NCI-H748 treated with DMSO at 0.1 percent for 48 hours (cell line): ENCODE data around the gene PTPRM.
A peak's percentile ranks its signal among the peaks of the same experiment; 100 is the strongest.

Source experiments
- DNase-seq: peaks from one replicate; lab custom pipeline; 2025; lab: John Stamatoyannopoulos, UW

The PTPRM gene

DNA sequence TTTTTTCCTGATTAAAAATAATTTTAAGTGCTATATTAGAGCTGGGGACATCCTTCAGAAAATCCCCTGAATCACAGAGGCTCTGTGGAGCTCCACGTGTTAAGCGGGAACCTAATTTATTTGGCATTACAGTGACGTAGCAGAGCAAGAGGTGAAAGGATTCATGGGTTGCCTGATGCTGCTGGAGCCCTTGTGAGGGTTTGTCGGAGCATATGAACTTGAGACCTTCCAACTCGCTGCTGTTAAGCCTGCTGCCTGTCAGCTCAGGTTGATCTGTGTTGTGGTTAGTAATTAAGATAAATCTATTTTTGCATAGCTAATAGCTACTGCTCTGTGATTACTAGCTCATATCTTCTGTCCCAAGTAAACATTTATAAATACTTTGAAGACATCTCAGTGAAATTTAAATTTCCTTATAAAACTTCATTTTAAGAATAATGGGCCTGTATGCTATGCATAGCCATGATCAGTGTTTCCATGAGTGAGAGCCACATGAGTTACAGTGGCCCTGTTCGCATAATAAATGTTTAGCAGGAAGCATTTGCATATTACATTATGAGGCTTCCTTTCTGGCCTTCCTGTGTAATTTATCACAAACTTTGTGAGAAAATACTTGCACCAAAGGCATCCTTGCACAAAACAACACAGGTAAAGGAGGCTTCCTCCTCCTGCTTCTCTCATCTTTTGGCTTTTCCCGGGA lies 438.9 kb downstream of the PTPRM start:
- DNase-seq: no peak

DNA sequence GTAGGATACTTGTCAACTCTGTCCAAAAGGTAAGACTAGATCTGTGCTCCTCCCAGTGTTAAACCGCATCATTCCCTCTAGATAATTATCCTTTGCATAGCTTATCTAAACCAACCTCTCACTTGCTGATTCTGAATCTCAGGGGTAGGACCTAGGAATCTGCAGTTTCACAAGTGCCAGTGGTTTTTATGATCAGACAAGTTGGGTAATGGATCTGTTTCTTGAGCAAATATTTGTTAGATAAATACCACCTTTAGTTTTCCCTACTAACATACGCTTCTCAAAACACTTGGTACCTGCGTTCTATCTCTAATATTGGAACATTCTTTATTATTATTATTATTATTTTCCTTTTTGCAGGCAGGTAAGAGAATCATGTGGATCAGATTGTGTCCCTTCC lies 439.9 kb downstream of the PTPRM start:
- no peak for DNase-seq

DNA sequence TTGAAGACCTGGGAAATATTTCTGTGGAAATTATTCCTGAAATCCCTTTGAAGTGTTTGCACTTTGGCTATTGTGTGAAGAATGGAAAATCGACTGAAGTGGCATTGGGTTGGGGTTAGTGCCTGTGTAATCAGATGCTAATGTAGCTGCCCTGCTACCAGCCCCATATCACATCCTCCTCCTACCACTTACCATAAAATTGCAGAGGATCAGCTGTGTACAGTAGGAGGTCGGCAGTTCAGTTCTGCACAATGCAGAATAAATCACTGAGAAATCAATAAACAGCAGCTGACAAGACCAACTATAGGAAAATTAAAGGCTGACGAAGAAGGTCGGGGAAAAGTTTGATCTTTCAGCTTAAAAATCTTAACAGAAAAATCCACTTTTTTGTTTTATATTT lies 440.9 kb downstream of the PTPRM start:
- DNase-seq: peak; percentile 78

DNA sequence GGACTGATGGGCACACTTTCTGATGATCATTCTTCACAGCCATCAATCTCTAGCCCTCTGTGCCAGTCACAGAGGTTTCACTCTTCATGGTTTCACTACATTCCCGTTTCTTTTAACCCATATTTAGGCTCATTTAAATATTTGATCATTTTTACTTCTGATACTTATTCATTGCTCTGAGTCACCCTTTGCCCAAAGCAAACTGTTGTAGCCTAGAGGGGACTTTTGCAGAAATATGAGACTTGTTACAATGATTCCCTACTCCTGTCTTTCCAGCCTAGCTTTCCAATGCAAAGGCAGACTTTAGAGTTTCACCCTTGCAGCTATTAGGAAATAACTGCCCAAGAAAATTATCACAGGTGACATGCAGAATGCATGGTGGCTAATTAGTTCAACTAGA lies 444.2 kb downstream of the PTPRM start:
- DNase-seq: no peak

DNA sequence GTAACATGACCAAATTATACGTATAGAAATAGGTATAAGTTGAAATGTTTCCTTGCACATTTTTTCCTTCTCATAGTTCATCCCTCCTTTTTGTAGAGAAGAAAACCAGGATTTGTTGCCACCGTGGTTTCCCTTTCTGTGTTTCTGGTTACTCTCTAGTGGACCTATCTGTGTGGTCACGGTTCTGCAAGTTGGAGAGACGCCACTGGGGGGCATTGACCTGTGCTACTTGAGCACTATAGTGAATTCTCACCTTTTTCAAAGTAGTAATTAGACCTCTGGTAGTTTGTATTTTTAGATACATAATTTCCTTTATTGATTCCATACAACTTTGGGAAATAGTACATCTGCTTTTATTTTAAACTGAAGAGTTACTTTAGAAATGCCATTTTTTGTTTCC lies 444.8 kb downstream of the PTPRM start:
- no peak for DNase-seq

DNA sequence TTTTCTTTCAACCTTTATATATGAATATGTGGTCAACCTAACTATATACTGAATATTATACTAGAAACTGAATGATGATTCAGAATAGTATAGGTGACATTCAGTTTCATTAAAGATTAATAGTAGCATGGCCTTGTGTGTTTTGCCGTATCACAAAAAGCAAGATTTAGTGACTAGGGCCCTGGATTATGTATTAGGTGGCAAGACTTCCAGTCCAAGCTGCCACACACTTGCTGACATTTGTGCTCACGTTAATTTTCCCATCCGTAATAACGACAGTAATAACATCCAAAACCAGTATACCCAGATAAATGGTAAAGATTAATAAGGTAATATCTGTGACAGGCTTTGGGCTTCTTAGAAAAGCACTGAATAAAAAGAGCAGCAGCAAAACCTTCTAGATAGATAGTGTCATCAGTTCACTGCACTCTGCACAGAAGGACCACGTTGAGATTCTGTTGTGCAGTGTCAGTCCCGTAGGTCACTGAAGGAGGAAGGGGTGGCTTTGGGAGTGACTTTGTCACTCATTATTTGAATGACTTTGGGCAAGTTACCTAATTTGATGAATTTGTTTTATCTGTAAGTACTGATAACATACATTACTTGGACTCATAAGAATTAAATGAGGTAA lies 451.7 kb downstream of the PTPRM start:
- DNase-seq: no peak

DNA sequence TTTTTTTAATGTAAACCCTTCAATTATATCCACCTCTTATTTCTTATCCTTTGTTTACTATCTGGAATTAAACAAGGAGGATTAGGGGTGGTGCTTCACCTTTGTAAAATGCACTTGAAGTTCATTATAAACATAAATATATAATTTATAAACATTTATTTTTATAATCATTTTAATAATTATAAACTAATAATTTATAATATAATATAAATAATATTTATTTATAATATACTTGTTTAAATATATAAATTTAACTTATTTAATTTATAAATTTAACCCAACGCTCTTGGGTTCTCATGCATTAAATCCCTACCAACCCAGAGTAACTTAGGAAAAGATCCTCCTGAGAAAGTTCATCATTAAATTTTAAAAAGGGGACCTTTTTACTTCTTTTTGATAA lies 452.5 kb downstream of the PTPRM start:
- no peak for DNase-seq

DNA sequence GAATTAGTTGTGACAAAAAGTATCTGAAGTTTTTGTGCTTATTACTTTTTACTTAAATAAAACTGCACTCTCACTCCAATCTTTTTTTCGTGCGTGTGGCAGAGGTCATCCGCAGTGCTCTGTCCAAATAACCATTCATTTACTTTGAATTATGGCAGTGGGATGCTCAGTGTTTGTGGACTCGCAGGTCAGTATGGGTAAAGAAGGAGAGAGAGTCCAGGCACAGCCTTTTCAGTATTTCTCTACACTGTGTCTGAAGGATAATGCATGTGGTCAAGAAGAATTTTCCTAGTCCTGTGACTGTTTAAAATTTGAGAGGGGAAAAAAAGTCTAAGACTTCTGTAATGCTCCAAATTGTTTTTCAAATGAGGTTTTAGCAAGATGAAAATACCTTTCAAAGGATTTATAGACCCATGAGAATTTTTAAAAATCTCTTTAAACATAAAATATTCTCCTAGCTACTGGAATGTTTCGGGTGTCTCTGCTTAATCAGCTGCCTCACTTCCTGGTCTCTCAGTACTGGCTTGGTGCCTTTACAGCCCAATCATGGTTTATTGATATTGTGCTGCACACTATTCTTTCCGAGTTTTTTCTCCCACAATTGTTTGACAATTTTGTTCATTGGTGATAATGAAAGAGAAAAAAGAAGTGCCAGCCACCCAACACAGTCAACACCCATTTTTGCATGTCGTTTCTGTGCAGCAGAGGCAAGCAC lies 453.2 kb downstream of the PTPRM start:
- DNase-seq: no peak

DNA sequence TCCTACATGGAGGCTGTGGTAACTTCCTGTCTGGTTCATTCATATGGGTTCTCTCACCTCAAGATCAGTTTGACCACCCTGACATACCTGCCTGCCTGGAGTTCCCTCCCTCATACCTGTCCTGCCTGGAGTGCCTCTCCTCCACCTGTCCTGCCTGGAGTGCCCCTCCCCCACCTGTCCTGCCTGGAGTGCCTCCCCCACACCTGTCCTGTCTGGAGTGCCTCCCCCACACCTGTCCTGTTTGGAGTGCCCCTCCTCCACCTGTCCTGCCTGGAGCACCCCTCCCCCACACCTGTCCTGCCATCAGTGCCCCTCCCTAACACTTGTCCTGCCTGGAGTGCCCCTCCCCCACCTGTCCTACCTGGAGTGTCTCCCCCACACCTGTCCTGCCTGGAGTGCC lies 461.9 kb downstream of the PTPRM start:
- DNase-seq: no peak

DNA sequence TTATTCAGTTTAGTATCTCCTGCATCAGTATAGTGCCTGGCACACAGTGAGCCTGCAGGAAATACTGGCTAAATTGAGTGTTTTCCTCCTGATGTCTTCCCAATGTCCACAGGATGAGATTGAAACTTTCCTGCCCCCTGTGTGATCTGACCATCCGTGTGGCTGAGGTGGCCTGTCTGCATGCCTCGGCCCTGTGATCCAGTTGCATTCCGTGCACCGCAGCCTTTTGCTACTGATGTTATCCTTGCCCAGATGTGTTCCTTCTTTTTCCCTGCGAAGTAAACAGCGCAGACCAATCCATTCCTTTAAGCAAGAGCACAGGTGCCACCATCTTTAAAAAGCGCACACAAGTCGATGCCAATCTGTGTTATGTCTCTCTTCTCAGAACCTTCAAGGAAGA lies 462.6 kb downstream of the PTPRM start:
- no peak for DNase-seq

DNA sequence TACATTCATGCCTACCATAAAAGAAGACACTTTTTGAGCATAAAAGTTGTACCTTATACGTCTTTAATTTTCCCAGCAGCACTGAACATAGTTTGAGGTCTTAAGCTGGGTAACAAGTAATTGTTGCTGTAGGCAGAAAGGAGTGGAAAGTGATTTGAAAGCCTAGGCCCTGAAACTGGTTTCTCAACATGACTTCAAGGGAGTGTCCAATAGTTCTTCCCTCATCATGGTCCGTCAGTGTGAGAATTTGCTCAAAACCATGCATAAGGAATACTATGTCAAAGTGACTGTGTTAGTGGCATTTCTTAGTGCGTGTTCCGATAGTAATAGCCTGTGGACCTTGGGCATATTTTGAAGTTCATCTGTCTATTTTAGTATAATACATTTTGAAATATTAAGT lies 463.1 kb downstream of the PTPRM start:
- DNase-seq: no peak

DNA sequence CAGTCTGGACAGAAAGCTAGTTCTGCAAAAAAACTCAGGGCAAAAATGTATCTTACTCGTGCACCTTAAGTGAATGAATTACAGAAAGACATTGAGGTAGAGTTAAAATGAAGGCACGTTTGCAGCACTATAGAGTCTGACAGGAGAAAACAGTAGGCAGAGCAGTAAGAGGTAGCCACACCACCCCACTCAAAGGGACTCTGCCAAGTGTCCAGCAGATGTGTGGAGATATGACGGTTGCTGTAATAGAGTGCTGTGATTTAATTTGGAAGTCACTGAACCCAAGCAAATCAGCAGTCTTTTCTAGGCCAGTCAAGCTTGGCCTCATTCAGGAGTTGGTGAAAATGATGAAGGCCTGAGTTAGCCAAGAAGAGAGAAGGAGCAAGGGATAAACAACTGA lies 464.4 kb downstream of the PTPRM start:
- no peak for DNase-seq

DNA sequence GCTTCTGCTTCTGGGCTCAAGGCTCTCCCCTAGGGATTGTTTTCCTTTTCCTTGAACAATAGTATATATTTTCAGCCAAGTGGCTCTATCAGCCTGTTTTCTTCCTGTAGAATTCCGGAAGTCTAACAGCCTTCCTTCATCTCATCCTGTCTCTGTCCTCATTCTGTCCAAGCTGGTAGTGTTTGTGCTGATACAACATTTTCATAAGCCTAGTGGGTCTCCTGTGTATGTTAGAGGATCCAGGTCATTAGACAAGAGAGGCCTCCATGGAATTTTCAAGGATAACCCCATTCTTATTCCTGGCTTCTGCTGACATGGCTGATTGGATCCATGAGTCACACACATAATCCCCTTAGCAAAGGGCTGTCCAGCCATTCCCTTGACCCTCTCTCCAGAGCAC lies 467.6 kb downstream of the PTPRM start:
- no peak for DNase-seq

DNA sequence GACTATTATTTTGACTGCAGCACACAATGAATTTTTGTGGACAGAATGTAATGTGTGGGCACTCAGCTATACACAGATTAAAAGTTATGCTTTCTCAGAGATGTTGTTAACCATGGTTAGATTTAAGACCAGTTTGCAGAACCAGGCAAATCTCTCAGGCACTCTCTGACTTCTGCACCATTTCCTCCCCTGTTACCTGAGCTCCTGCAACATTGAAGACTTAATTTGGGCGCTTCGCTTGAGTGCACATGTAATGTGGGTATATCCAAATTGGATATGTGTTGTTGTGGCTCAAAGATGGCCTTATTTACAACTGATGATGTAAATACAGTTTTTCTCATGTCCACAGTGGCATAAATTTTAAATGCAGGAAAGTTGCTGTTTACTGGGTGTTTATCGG lies 469.4 kb downstream of the PTPRM start:
- no peak for DNase-seq

DNA sequence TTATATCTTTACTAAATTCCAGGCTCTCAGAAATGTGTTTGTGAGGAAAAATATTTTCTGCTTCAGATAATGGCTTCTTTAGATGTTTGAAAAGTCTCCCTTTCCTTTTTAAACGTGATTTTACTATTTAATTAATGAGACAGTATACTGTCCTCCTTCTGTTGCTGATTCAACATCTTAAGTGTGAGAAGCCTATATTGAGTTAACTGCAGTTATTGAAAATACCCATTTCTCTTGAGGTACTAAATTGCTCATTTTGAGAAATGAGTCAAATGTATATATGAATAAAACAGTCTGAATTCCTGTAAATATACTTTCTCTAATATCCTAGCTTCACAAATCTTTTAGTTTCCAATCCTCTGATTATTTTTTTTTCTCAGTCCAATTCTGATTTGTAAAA lies 470.2 kb downstream of the PTPRM start:
- DNase-seq: no peak

DNA sequence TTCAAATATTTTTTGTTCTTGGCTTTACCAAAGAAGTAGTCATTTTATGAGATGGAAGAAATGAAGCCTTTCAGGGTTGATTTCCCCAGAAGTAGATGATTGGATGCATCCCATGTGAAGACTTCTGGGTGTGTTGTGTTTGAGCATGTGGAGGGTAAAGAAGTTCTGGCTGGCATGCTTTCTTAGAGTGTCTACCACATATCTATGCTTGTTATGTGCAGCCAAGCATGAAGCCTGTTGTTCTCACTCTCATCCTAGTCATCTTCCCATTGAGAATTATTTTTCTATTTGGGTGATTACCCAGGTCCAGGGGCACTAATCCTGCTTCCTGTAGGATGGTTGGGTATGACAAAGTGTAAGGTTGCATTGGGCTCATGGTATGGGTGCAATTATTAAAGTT lies 472.9 kb downstream of the PTPRM start:
- no peak for DNase-seq

DNA sequence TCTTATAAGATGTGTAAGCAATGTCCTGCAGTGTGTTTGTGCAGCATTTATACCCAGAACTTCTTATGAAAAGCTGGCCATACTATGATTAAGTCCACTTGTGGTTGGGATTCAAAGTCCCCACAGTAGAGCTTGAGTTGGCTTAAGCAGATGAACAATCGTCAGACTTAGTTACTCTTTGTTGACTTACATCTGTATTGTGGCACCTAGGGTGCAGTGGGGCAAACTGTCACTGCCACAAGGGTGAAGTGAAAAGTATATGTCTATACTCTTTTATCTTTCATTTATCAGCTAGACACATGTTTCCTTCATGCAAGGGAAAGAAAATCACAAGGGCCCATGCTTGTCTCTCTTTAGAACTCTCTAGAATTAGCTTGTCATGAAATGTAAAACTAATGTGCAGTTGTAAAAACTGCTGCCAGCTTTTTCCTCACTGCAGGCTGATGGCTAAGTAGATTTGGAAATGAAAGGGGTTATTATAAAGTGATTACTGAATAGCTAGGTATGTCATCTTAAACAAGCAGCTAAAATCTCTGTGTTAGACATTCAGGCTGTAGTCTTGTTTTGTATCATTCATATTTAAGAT lies 474.5 kb downstream of the PTPRM start:
- no peak for DNase-seq

DNA sequence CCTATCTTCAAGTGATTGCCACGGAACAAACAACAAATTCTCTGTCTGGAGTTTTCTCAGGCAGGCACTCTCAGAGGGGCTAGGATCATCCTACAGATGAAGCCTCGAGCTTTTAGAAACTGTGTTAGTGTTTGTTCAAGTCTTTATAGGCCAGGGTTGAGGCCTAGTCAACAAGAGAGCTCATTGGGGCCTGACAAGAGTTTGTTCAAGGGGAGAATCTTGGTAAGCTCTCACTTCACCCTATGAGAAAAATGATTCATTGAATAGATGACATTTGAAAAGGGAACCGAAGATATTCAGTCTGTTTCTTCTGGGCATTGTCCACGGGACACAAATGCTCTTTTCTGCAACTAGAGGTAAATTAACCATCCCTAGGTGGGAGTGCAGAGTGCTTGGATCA lies 476.9 kb downstream of the PTPRM start:
- no peak for DNase-seq

DNA sequence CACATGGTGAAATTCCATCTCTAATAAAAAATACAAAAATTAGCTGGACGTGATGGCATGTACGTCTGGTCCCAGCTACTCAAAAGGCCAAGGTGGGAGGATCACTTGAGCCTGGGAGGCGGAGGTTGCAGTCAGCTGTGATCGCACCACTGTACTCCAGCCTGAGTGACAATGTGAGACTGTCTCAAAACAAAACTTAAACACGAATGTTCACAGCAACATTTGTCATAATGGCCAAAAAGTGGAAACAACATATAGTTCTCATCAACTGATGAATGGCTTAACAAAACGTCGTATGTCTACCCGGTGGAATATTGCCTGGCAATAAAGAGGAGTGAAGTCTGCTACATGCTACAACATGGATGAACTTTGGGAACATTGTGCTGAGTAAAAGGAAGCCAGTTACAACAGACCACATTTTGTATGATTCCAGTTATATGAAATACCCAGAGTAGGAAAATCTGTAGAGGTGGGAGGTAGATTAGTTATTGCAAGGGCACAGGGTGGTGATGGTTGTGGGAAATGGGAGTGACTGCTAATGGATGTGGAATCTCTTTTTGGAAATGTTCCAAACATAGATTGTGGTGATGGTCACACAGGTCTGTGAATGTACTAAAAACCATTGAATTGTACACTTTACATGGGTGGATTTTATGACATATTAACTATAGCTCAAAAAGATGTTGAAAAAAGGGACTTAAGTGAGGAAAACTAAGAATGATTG lies 478.2 kb downstream of the PTPRM start:
- no peak for DNase-seq

DNA sequence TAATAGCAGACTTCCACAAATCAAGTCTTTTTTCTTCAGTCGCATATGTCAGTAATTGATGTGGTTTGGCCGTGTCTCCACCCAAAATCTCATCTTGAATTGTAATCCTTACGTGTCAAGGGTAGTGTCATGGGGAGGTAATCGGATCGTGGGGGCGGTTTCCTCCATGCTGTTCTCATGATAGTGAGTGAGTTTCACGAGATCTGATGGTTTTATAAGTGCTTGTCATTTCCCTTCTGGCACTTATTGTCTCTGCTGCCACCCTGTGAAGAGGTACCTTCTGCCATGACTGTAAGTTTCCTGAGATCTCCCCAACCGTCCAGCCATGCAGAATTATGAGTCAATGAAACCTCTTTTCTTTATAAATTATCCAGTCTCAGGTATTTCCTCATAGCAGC lies 478.8 kb downstream of the PTPRM start:
- DNase-seq: no peak

DNA sequence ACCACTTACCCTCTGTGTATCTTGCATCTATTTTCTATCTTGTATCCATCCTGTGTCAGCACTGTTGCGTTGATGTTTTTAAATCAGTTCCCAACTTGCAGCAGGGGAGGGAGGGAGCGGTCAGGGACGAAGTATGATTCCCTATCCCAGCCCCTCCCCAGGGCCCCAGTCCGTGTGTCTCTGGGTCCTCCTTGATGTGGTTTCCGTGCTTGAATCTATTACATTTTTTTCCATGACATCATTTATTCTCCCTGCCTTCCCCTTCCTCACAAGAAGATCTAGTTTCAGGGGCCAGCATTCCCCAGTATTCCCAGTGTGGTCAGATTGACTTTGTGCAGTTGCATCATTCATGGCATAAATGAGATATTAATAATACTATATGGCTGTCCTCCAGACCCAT lies 479.3 kb downstream of the PTPRM start:
- no peak for DNase-seq

DNA sequence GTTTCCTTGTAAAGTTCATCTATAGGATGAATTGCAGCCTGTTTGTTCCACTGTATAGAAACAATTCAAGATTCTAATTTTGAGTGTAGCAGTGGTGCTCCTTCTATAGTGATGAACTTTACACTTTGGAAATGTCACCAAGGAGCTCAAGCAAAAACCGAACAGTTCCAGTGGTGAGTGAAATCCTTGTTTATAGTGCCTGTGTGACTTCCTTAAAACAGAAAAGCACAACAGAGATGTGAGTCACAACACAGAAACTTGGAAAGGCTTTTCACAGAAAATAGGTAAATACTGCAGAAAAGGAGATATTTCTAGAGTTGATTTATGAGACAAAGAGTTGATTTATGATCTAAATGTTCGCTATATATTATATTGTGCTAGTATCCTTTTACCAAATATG lies 482.0 kb downstream of the PTPRM start:
- no peak for DNase-seq
